ENCODE measurements around the gene CC2D1A. TPM values are rescaled to one million over a fixed set of nuclear protein-coding genes. Genes with fewer than 3 reads are reported as not detected.

CC2D1A gene
- total and polyA plus RNA-seq, 2 donors (not counting 1 experiment from before 2014, with no cell fraction given), result 34.3 to 47.2 TPM

- Histone ChIP-seq H3K4me3 (ENCODE audit: control extremely low read depth in 1 of 5, extremely low read depth in 1 of 5, insufficient read depth in 1 of 5, low read depth in 2 of 5, low read length in 4 of 5) (peak overlapping the region in 3 of 5 experiments; percentile 12 to 27 (median 27)), H3K27me3 (replicated peaks in 1 of 4; ENCODE audit: control extremely low read depth in 1 of 4, control insufficient read depth in 3 of 4, insufficient read depth in 4 of 4, low read length in 3 of 4) (peaks cover 0 to 3% (median 0%) of the 10 kb centered on the region in 4 experiments), H3K27ac (ENCODE audit: low read length in 2 of 2) (no peak overlapping the region), H4K20me1 (ENCODE audit: control insufficient read depth, insufficient read depth, low read length, poor library complexity, severe bottlenecking) (no peaks in the 10 kb centered on the region), H3K4me1 (ENCODE audit: control insufficient read depth in 2 of 2, insufficient read depth in 2 of 2, low read length in 2 of 2) (peaks cover 26 to 34% of the 10 kb centered on the region in 2 donors), H3K9me3 (ENCODE audit: control extremely low read depth in 1 of 3, control insufficient read depth in 2 of 3, insufficient read depth in 1 of 3, low read length in 2 of 3) (no peaks in the 10 kb centered on the region), H3K9ac (ENCODE audit: low read length) (peak overlapping the region; percentile 36), H3K4me2 (replicated peaks; ENCODE audit: low read depth, low read length, poor library complexity, severe bottlenecking) (peak overlapping the region; percentile 73), H3K79me2 (ENCODE audit: control insufficient read depth, insufficient read depth, low read length) (no peaks in the 10 kb centered on the region), H2AFZ (ENCODE audit: insufficient read depth, low read depth, low read length, poor library complexity, severe bottlenecking) (peak overlapping the region; percentile 31), H3K36me3 (replicated peaks in 1 of 2; ENCODE audit: control extremely low read depth in 1 of 2, control insufficient read depth in 1 of 2, extremely low read depth in 1 of 2, insufficient read depth in 2 of 2, low read length in 1 of 2) (no peaks in the 10 kb centered on the region)
- H3K4me1 Mint-ChIP-seq, result peaks cover 25% of the 10 kb centered on the region
- WGBS (ENCODE audit: insufficient coverage), result under 1% methylated on average over 30 of the region's 34 CpGs
- H3K27me3 Mint-ChIP-seq, result no peaks in the 10 kb centered on the region
- peak overlapping the region; percentile 37 for H3K4me3 Mint-ChIP-seq
- POLR2A ChIA-PET, result interaction anchor here (0.6 to 2.3 kb wide), 3 partner anchors 119 to 848 kb away, joined by 3 to 6 read pairs (median 4); partner anchors contain the start of gene RFX1
- intact Hi-C loops (cut with micrococcal nuclease), result loop anchor here (1.0 kb wide), 8 partner anchors 26 to 606 kb away; partner anchors contain the start of genes ASF1B, BRME1, CC2D1A and PRKACA
- ATAC-seq (ENCODE audit: low read depth) (peak; percentile 98), DNase-seq (peak; percentile 96)
- H3K27ac Mint-ChIP-seq, result peak overlapping the region; percentile 61
- CTCF ChIA-PET, result interaction anchor here (0.6 to 9.3 kb wide), 29 partner anchors 10 to 468 kb away, joined by 3 to 92 read pairs (median 4); partner anchors contain the start of genes ASF1B, DCAF15, IL27RA and MISP3
- H3K9me3 Mint-ChIP-seq (ENCODE audit: insufficient read depth), result no peaks in the 10 kb centered on the region
- TF ChIP-seq EZH2 (IDR thresholded peaks at IDR 0.05; ENCODE audit: borderline replicate concordance, insufficient read depth, low read depth, low read length, poor library complexity, severe bottlenecking), result no peak
- peak; percentile 99 for TF ChIP-seq CTCF (IDR thresholded peaks at IDR 0.05)
Observed at GRCh38 chr19:13880059-13881043, 25.6 kb upstream of the CC2D1A start.

Data from B cell (primary cell).